HepG2 (cell line): ENCODE results near the gene NFKB2. TPM values are rescaled to one million over a fixed set of nuclear protein-coding genes. Genes with fewer than 3 reads are reported as not detected.

ENCODE experiments used
- ARID4A ChIP-seq: sonication (generic); formaldehyde crosslinking; IDR thresholded peaks from 2 replicates; pipeline ENCODE4 v1.5.0; 2020; ENCODE audit warnings: mild to moderate bottlenecking, missing genetic modification reagents, borderline replicate concordance
- ATF6 ChIP-seq: sonication (generic); formaldehyde crosslinking; conservative IDR thresholded peaks from 2 replicates; pipeline ENCODE4 v1.4.0; 2020; ENCODE audit warnings: missing genetic modification reagents
- CAMTA2 ChIP-seq: sonication (generic); formaldehyde crosslinking; IDR thresholded peaks from 2 replicates; pipeline ENCODE4 v1.4.0; 2020; ENCODE audit warnings: mild to moderate bottlenecking, missing genetic modification reagents, borderline replicate concordance
- ELF1 ChIP-seq: sonication (generic); formaldehyde crosslinking; IDR thresholded peaks from 2 replicates; pipeline ENCODE4 v1.4.0; 2020; ENCODE audit warnings: missing genetic modification reagents
- ESRRA ChIP-seq: sonication (generic); formaldehyde crosslinking; IDR thresholded peaks from 2 replicates; pipeline ENCODE4 v1.5.1; 2020; ENCODE audit warnings: mild to moderate bottlenecking, low read depth, missing genetic modification reagents
- JUN ChIP-seq: sonication (generic); formaldehyde crosslinking; IDR thresholded peaks from 2 replicates; pipeline ENCODE4 v1.4.0; 2020; ENCODE audit warnings: mild to moderate bottlenecking, missing genetic modification reagents
- MBD4 ChIP-seq: IDR thresholded peaks from 2 replicates; pipeline ENCODE4 v1.6.1; 2012; ENCODE audit warnings: low read length, inconsistent platforms, borderline replicate concordance
- NFAT5 ChIP-seq: sonication (generic); formaldehyde crosslinking; IDR thresholded peaks from 2 replicates; pipeline ENCODE4 v1.4.0; 2020; ENCODE audit warnings: missing genetic modification reagents
- TCF7L2 ChIP-seq: IDR thresholded peaks from 2 replicates; pipeline ENCODE4 v1.6.1; 2011; ENCODE audit warnings: mild to moderate bottlenecking, low read depth, low read length, moderate library complexity
- U2AF2 ChIP-seq: fragments of 200-400 bp; formaldehyde crosslinking; IDR thresholded peaks from 2 replicates; pipeline ENCODE4 v1.6.1; 2017; ENCODE audit warnings: low read depth, mild to moderate bottlenecking, low read length
- ZNF260 ChIP-seq: sonication (generic); formaldehyde crosslinking; IDR thresholded peaks from 2 replicates; pipeline ENCODE4 v1.4.0; 2020; ENCODE audit warnings: missing genetic modification reagents, low read depth, mild to moderate bottlenecking, borderline replicate concordance
- ZNF33A ChIP-seq: sonication (generic); formaldehyde crosslinking; IDR thresholded peaks from 2 replicates; pipeline ENCODE4 v1.5.1; 2020; ENCODE audit warnings: missing genetic modification reagents, mild to moderate bottlenecking, moderate library complexity, borderline replicate concordance
- ZNF558 ChIP-seq: sonication (generic); formaldehyde crosslinking; IDR thresholded peaks from 2 replicates; pipeline ENCODE4 v1.9.0; 2022; ENCODE audit warnings: mild to moderate bottlenecking, missing genetic modification reagents, borderline replicate concordance
- ZNF7 ChIP-seq: IDR thresholded peaks from 2 replicates; pipeline ENCODE4 v1.6.1; 2016; ENCODE audit warnings: missing biosample characterization, missing genetic modification reagents
- ZNF749 ChIP-seq: sonication (generic); formaldehyde crosslinking; IDR thresholded peaks from 2 replicates; pipeline ENCODE4 v1.8.0; 2022; ENCODE audit warnings: mild to moderate bottlenecking, missing genetic modification reagents, moderate library complexity, borderline replicate concordance
- ZSCAN25 ChIP-seq: sonication (generic); formaldehyde crosslinking; IDR thresholded peaks from 2 replicates; pipeline ENCODE4 v1.8.0; 2022; ENCODE audit warnings: mild to moderate bottlenecking, missing genetic modification reagents
- polyA plus RNA-seq, 8 experiments: library from polyadenylated mRNA; depleted of rRNA in 3 of 8; stranded (reverse) in 7 of 8; unstranded in 1 of 8; fragments of >200 nt; fragmentation: Illumina TruSeq in 4 of 8; extraction: Trizol in 4 of 8; gene quantifications; 2 replicates each; pipeline versions ENCODE4 v1.2.1 to v1.2.3, GENCODE V29; 2011 to 2016; ENCODE audit warnings: low read depth in 4 of 8, missing spikeins in 1 of 8, mixed read lengths in 1 of 8; ENCODE audit not compliant: insufficient read depth in 1 of 8
- total RNA-seq, 5 experiments: library from RNA; depleted of rRNA; stranded (reverse); fragments of >200 nt; fragmentation: Illumina TruSeq; extraction: Trizol; gene quantifications; 2 replicates each; pipeline ENCODE4 v1.2.3, GENCODE V29; 2016; ENCODE audit warnings: low read depth in 1 of 5

Gene NFKB2
- total and polyA plus RNA-seq, 2 of the 13 experiments (the other 11 are each of a cell fraction or from before 2014, with no cell fraction given), result 7.7 to 12.5 TPM

- TF ChIP-seq ELF1 (CRISPR knock-in tag), result peak; percentile 61
- TF ChIP-seq ATF6, result no peak
- TF ChIP-seq ESRRA (CRISPR knock-in tag), result peak; percentile 54; the same call in 1 of the 2 replicates
- no peak; the same call in 1 of the 2 replicates for TF ChIP-seq ZNF7
- no peak; the same call in 1 of the 2 replicates for TF ChIP-seq NFAT5 (CRISPR knock-in tag)
- TF ChIP-seq CAMTA2, result 0 out of 2 replicates have a peak, but pooled peaks have one; percentile 30
- no peak for TF ChIP-seq MBD4
- TF ChIP-seq ARID4A, result peak; percentile 90
- peak; percentile 84; the same call in 1 of the 2 replicates for TF ChIP-seq ZNF749 (CRISPR knock-in tag)
- TF ChIP-seq ZNF33A (CRISPR knock-in tag), result no peak
- TF ChIP-seq TCF7L2, result no peak
- no peak for TF ChIP-seq JUN (CRISPR knock-in tag)
- TF ChIP-seq ZSCAN25 (CRISPR knock-in tag), result peak; percentile 54; the same call in 1 of the 2 replicates
- TF ChIP-seq U2AF2, result no peak
- no peak for TF ChIP-seq ZNF558 (CRISPR knock-in tag)
- no peak for TF ChIP-seq ZNF260 (CRISPR knock-in tag)
These were observed 3.9 kb downstream of the NFKB2 start (continued) for GRCh38 chr10:102399217-102400021.
